H9 (cell line): ENCODE data around the gene ADAMTS3. TPM values are rescaled to one million over a fixed set of nuclear protein-coding genes. Genes with fewer than 3 reads are reported as not detected.

Experiments used
- DNase-seq: peaks from one replicate; pipeline ENCODE4 v3.0.0-alpha.2; 2017
- H2AFZ ChIP-seq: one replicate; pipeline ENCODE4 v1.6.1; 2013; ENCODE audit warnings: mild to moderate bottlenecking, low read length, control low read depth, moderate library complexity
- H2AK5ac ChIP-seq: 2 replicates; pipeline ENCODE4 v1.6.1; 2013; ENCODE audit warnings: low read length, control low read depth, mixed read lengths; ENCODE audit not compliant: insufficient read length
- H2BK120ac ChIP-seq: one replicate; pipeline ENCODE4 v1.6.1; 2013; ENCODE audit warnings: low read depth, mild to moderate bottlenecking, low read length, control low read depth, inconsistent platforms; ENCODE audit not compliant: poor library complexity, severe bottlenecking
- H2BK12ac ChIP-seq: 2 replicates; pipeline ENCODE4 v1.6.1; 2013; ENCODE audit warnings: low read length, control low read depth, mixed read lengths, low read depth; ENCODE audit not compliant: insufficient read length
- H2BK15ac ChIP-seq: 2 replicates; pipeline ENCODE4 v1.6.1; 2013; ENCODE audit warnings: low read depth, low read length, control low read depth
- H2BK20ac ChIP-seq: one replicate; pipeline ENCODE4 v1.6.1; 2013; ENCODE audit warnings: low read depth, mild to moderate bottlenecking, low read length, control low read depth, inconsistent platforms; ENCODE audit not compliant: poor library complexity, severe bottlenecking
- H2BK5ac ChIP-seq: 2 replicates; pipeline ENCODE4 v1.6.1; 2013; ENCODE audit warnings: low read length, control low read depth, mixed read lengths; ENCODE audit not compliant: insufficient read length
- H3K14ac ChIP-seq: 2 replicates; pipeline ENCODE4 v1.6.1; 2013; ENCODE audit warnings: low read length, control low read depth; ENCODE audit not compliant: insufficient read depth
- H3K18ac ChIP-seq: 2 replicates; pipeline ENCODE4 v1.6.1; 2013; ENCODE audit warnings: low read depth, mild to moderate bottlenecking, mixed read lengths, low read length, control low read depth; ENCODE audit not compliant: insufficient read length
- H3K23ac ChIP-seq: 2 replicates; pipeline ENCODE4 v1.6.1; 2013; ENCODE audit warnings: low read length, control low read depth, mixed read lengths, low read depth; ENCODE audit not compliant: insufficient read length
- H3K23me2 ChIP-seq: 2 replicates; pipeline ENCODE4 v1.6.1; 2013; ENCODE audit warnings: low read depth, mild to moderate bottlenecking, mixed read lengths, low read length, control low read depth; ENCODE audit not compliant: insufficient read length, poor library complexity, severe bottlenecking
- H3K27ac ChIP-seq: 2 replicates; pipeline ENCODE4 v1.5.1; 2013; ENCODE audit warnings: low read length, control low read depth, mixed read lengths, low read depth; ENCODE audit not compliant: insufficient read length
- H3K27me3 ChIP-seq: 2 replicates; pipeline ENCODE4 v1.6.1; 2013; ENCODE audit warnings: low read length, control low read depth, inconsistent platforms; ENCODE audit not compliant: insufficient read depth
- H3K4ac ChIP-seq: 2 replicates; pipeline ENCODE4 v1.6.1; 2013; ENCODE audit warnings: low read depth, mild to moderate bottlenecking, control low read depth, inconsistent platforms, low read length, moderate library complexity
- H3K4me1 ChIP-seq: 2 replicates; pipeline ENCODE4 v1.6.1; 2013; ENCODE audit warnings: low read length, control low read depth, inconsistent platforms; ENCODE audit not compliant: insufficient read depth
- H3K4me2 ChIP-seq: 2 replicates; pipeline ENCODE4 v1.6.1; 2013; ENCODE audit warnings: low read length, control low read depth, mixed read lengths; ENCODE audit not compliant: insufficient read length, insufficient read depth
- H3K56ac ChIP-seq: 2 replicates; pipeline ENCODE4 v1.6.1; 2013; ENCODE audit warnings: low read depth, mild to moderate bottlenecking, mixed read lengths, low read length, control low read depth; ENCODE audit not compliant: insufficient read length
- H3K79me1 ChIP-seq: 2 replicates; pipeline ENCODE4 v1.6.1; 2013; ENCODE audit warnings: low read depth, mild to moderate bottlenecking, moderate library complexity, low read length, control low read depth, inconsistent platforms; ENCODE audit not compliant: insufficient read depth, poor library complexity, severe bottlenecking
- H3K79me2 ChIP-seq: 2 replicates; pipeline ENCODE4 v1.6.1; 2013; ENCODE audit warnings: low read length, control low read depth, inconsistent platforms; ENCODE audit not compliant: insufficient read depth
- H3K9ac ChIP-seq: 2 replicates; pipeline ENCODE4 v1.6.1; 2013; ENCODE audit warnings: low read length, control low read depth, mixed read lengths; ENCODE audit not compliant: insufficient read length; ENCODE audit errors: extremely low read depth
- H3K9me3 ChIP-seq: one replicate; pipeline ENCODE4 v1.6.1; 2013; ENCODE audit warnings: low read depth, low read length, inconsistent platforms; ENCODE audit not compliant: control insufficient read depth
- H3T11ph ChIP-seq: one replicate; pipeline ENCODE4 v1.6.1; 2013; ENCODE audit warnings: mild to moderate bottlenecking, low read length, control low read depth, inconsistent platforms
- H4K20me1 ChIP-seq: one replicate; pipeline ENCODE4 v1.6.1; 2013; ENCODE audit not compliant: control insufficient read depth, insufficient read length, insufficient read depth
- H4K5ac ChIP-seq: 2 replicates; pipeline ENCODE4 v1.6.1; 2013; ENCODE audit warnings: low read depth, mild to moderate bottlenecking, mixed read lengths, low read length, control low read depth; ENCODE audit not compliant: insufficient read length
- H4K8ac ChIP-seq: replicated peaks from 2 replicates; pipeline ENCODE4 v1.6.1; 2013; ENCODE audit warnings: low read length, control low read depth, mixed read lengths, low read depth; ENCODE audit not compliant: insufficient read length
- H4K91ac ChIP-seq: 2 replicates; pipeline ENCODE4 v1.6.1; 2013; ENCODE audit warnings: low read depth, mild to moderate bottlenecking, moderate library complexity, mixed read lengths, low read length, control low read depth; ENCODE audit not compliant: insufficient read length
- H3K27ac Mint-ChIP-seq, 3 experiments: 2 replicates in 2 of 3; 3 replicates in 1 of 3; pipeline ENCODE4 v1.8.0; 2020 to 2021; ENCODE audit warnings: mixed read lengths in 3 of 3, mild to moderate bottlenecking in 1 of 3, moderate library complexity in 1 of 3
- H3K27me3 Mint-ChIP-seq: 2 replicates; pipeline ENCODE4 v1.8.0; 2021; ENCODE audit warnings: low read depth, mild to moderate bottlenecking, moderate library complexity, mixed read lengths
- H3K36me3 Mint-ChIP-seq, 3 experiments: 2 replicates in 2 of 3; 3 replicates in 1 of 3; pipeline ENCODE4 v1.8.0; 2020 to 2021; ENCODE audit warnings: low read depth in 3 of 3, mixed read lengths in 3 of 3; ENCODE audit not compliant: insufficient read depth in 1 of 3
- H3K4me1 Mint-ChIP-seq, 2 experiments: 2 replicates each; pipeline ENCODE4 v1.8.0; 2020; ENCODE audit warnings: mixed read lengths in 2 of 2
- H3K4me3 Mint-ChIP-seq, 2 experiments: 2 replicates in 1 of 2; 3 replicates in 1 of 2; pipeline ENCODE4 v1.8.0; 2020 to 2021; ENCODE audit warnings: mild to moderate bottlenecking in 2 of 2, mixed read lengths in 2 of 2, moderate library complexity in 1 of 2
- H3K9me3 Mint-ChIP-seq, 2 experiments: 2 replicates in 1 of 2; 3 replicates in 1 of 2; pipeline ENCODE4 v1.8.0; 2020; ENCODE audit warnings: mild to moderate bottlenecking in 2 of 2, mixed read lengths in 2 of 2, moderate library complexity in 1 of 2
- CTCF ChIP-seq: fragments of 200-600 bp; sonication (generic); conservative IDR thresholded peaks from 3 replicates; pipeline ENCODE4 v1.8.0; 2021; ENCODE audit warnings: antibody characterized with exemption, mild to moderate bottlenecking
- WGBS: extraction: QIAGEN DNeasy Blood & Tissue Kit; methylation state at CpG from one replicate; pipeline ENCODE4 v1.1.7; 2013; ENCODE audit warnings: missing lambda C conversion rate, low lambda C conversion rate, mixed read lengths; ENCODE audit not compliant: insufficient read length; ENCODE audit errors: extremely low coverage; 5-methylcytosine and 5-hydroxymethylcytosine counted together
- total RNA-seq: library from RNA; stranded (reverse); gene quantifications from 2 replicates; pipeline ENCODE4 v1.2.1, GENCODE V29; 2021

The ADAMTS3 gene
- total RNA-seq, 1 experiment from 2014 or later: 1.1 TPM

GRCh38 chr4:72320223-72320948 lies 248.6 kb downstream of the ADAMTS3 start:
- no peak overlapping the region for H2BK15ac ChIP-seq
- Mint-ChIP-seq H3K27me3 (no peaks in the 10 kb centered on the region), H3K9me3 (no peaks in the 10 kb centered on the region), H3K4me1 (peaks cover 0 to 5% of the 10 kb centered on the region in 2 experiments; a peak in 1 of 4 replicates), H3K36me3 (no peaks in the 10 kb centered on the region), H3K4me3 (no peak overlapping the region), H3K27ac (no peak overlapping the region)
- H3K79me1 ChIP-seq: no peaks in the 10 kb centered on the region
- no peak overlapping the region for H2AK5ac ChIP-seq
- H3K56ac ChIP-seq: no peak overlapping the region
- H2BK12ac ChIP-seq: no peak overlapping the region
- no peak overlapping the region for H3K14ac ChIP-seq
- H3K23ac ChIP-seq: no peak overlapping the region
- no peak overlapping the region for H3K9ac ChIP-seq
- no peak overlapping the region for H3K18ac ChIP-seq
- no peaks in the 10 kb centered on the region for H3K4me1 ChIP-seq
- no peak overlapping the region for H4K5ac ChIP-seq
- no peak overlapping the region for H3T11ph ChIP-seq
- H3K23me2 ChIP-seq: no peaks in the 10 kb centered on the region
- H3K27me3 ChIP-seq: no peaks in the 10 kb centered on the region
- H4K91ac ChIP-seq: no peak overlapping the region
- no peak overlapping the region for H3K4ac ChIP-seq
- no peak for DNase-seq
- no peak overlapping the region for H2BK120ac ChIP-seq
- no peaks in the 10 kb centered on the region for H4K20me1 ChIP-seq
- no CpG with 5 or more reads among the region's 6 CpGs for WGBS
- no peaks in the 10 kb centered on the region for H3K9me3 ChIP-seq
- no peak overlapping the region for H2AFZ ChIP-seq
- no peak for TF ChIP-seq CTCF
- no peak overlapping the region for H2BK20ac ChIP-seq
- H3K27ac ChIP-seq: no peak overlapping the region
- no peaks in the 10 kb centered on the region for H3K79me2 ChIP-seq
- H2BK5ac ChIP-seq: no peak overlapping the region
- H4K8ac ChIP-seq: no peak overlapping the region
- no peak overlapping the region for H3K4me2 ChIP-seq
